Stimulated activated CD8-positive, alpha-beta memory T cell treated with anti-CD3 and anti-CD28 coated beads, Interleukin-7, amount 100 ng/mL, for 24 hours (primary cell): Measurements from ENCODE around the gene TFF3.

Experiments
- DNase-seq: peaks from one replicate; pipeline ENCODE4 v3.0.0-alpha.2; 2020; ENCODE audit warnings: low read depth

TFF3 gene

GRCh38 chr21:42315296-42315891 lies at the start of gene TFF3:
TFF3 (minus strand) TSS chr21:42315409; CDS start chr21:42315374, 35 bp downstream.
- DNase-seq, result no peak

- DNase-seq, result no peak
Observed at GRCh38 chr21:42364304-42364865, 49.2 kb upstream of the TFF3 start.

- no peak for DNase-seq
Observed at GRCh38 chr21:42363312-42363711, 48.1 kb upstream of the TFF3 start.

GRCh38 chr21:42362700-42363099 lies 47.5 kb upstream of the TFF3 start:
- no peak for DNase-seq

- no peak for DNase-seq
Observed at GRCh38 chr21:42362198-42362597, 47.0 kb upstream of the TFF3 start.

GRCh38 chr21:42361286-42361685 lies 46.1 kb upstream of the TFF3 start:
- DNase-seq, result no peak

GRCh38 chr21:42360317-42360716 lies 45.1 kb upstream of the TFF3 start:
- DNase-seq, result no peak

GRCh38 chr21:42358937-42359336 lies 43.7 kb upstream of the TFF3 start:
- DNase-seq, result no peak

- DNase-seq, result no peak
Observed at GRCh38 chr21:42358261-42358660, 43.1 kb upstream of the TFF3 start.

- DNase-seq, result no peak
Observed at GRCh38 chr21:42357307-42357706, 42.1 kb upstream of the TFF3 start.

GRCh38 chr21:42356650-42357049 lies 41.4 kb upstream of the TFF3 start:
- no peak for DNase-seq

- DNase-seq, result no peak
Observed at GRCh38 chr21:42356046-42356445, 40.8 kb upstream of the TFF3 start.

- DNase-seq, result no peak
Observed at GRCh38 chr21:42353623-42354022, 38.4 kb upstream of the TFF3 start.

GRCh38 chr21:42352441-42353095 lies 37.4 kb upstream of the TFF3 start:
- no peak for DNase-seq

- no peak for DNase-seq
Observed at GRCh38 chr21:42351626-42352440, 36.6 kb upstream of the TFF3 start.

GRCh38 chr21:42350927-42351426 lies 35.8 kb upstream of the TFF3 start, which contains the start of gene TFF2:
TFF2 (minus strand) TSS chr21:42350994; CDS start chr21:42350957, 37 bp downstream.
- DNase-seq, result no peak

GRCh38 chr21:42350318-42350910 lies 35.2 kb upstream of the TFF3 start:
- DNase-seq, result no peak

GRCh38 chr21:42349420-42350317 lies 34.5 kb upstream of the TFF3 start:
- DNase-seq, result no peak

GRCh38 chr21:42348762-42349161 lies 33.6 kb upstream of the TFF3 start:
- DNase-seq, result no peak

GRCh38 chr21:42347601-42348327 lies 32.6 kb upstream of the TFF3 start:
- DNase-seq, result no peak
